HepG2 (cell line): ENCODE measurements around the gene KHNYN. TPM values are rescaled to one million over a fixed set of nuclear protein-coding genes. Genes with fewer than 3 reads are reported as not detected.

Source experiments
- ELF1 ChIP-seq: sonication (generic); formaldehyde crosslinking; IDR thresholded peaks from 2 replicates; pipeline ENCODE4 v1.4.0; 2020; ENCODE audit warnings: missing genetic modification reagents
- ETV5 ChIP-seq: IDR thresholded peaks from 2 replicates; pipeline ENCODE4 v1.6.1; 2018; ENCODE audit warnings: missing biosample characterization, missing genetic modification reagents, inconsistent platforms, borderline replicate concordance
- FOXC1 ChIP-seq: sonication (generic); formaldehyde crosslinking; IDR thresholded peaks from 2 replicates; pipeline ENCODE4 v1.8.0; 2022; ENCODE audit warnings: mild to moderate bottlenecking, missing genetic modification reagents, borderline replicate concordance
- FOXO1 ChIP-seq: sonication (generic); formaldehyde crosslinking; IDR thresholded peaks from 2 replicates; pipeline ENCODE4 v1.4.0; 2020; ENCODE audit warnings: missing genetic modification reagents
- GMEB2 ChIP-seq: IDR thresholded peaks from 2 replicates; pipeline ENCODE4 v1.6.1; 2016; ENCODE audit warnings: missing biosample characterization, missing genetic modification reagents, low read depth
- HBP1 ChIP-seq: IDR thresholded peaks from 2 replicates; pipeline ENCODE4 v1.6.1; 2016; ENCODE audit warnings: low read depth, control low read depth
- HNF4G ChIP-seq, 2 experiments: sonication (generic) in 1 of 2; formaldehyde crosslinking in 1 of 2; IDR thresholded peaks; 2 replicates each; pipeline versions ENCODE4 v1.4.0 to v1.6.1; 2011 to 2020; ENCODE audit warnings: borderline replicate concordance in 2 of 2, low read depth in 2 of 2, mild to moderate bottlenecking in 2 of 2, low read length in 1 of 2, missing genetic modification reagents in 1 of 2, moderate library complexity in 1 of 2
- KAT8 ChIP-seq: IDR thresholded peaks from 2 replicates; pipeline ENCODE4 v1.6.1; 2016; ENCODE audit warnings: missing genetic modification reagents, missing compliant biosample characterization
- MBNL3 ChIP-seq: fragments of 250-450 bp; sonication (Bioruptor Pico); conservative IDR thresholded peaks from 2 replicates; pipeline ENCODE4 v1.8.0; 2022; ENCODE audit warnings: mild to moderate bottlenecking, inconsistent platforms
- MXD3 ChIP-seq: IDR thresholded peaks from 2 replicates; pipeline ENCODE4 v1.6.1; 2016; ENCODE audit warnings: mild to moderate bottlenecking, missing biosample characterization, missing genetic modification reagents
- NR2F6 ChIP-seq, 2 experiments: IDR thresholded peaks; 2 replicates each; pipeline ENCODE4 v1.6.1; 2016; ENCODE audit warnings: antibody characterized with exemption in 1 of 2, mild to moderate bottlenecking in 1 of 2
- PBX2 ChIP-seq: IDR thresholded peaks from 2 replicates; pipeline ENCODE4 v1.6.1; 2016; ENCODE audit warnings: control low read depth
- SKIL ChIP-seq: sonication (generic); formaldehyde crosslinking; IDR thresholded peaks from 2 replicates; pipeline ENCODE4 v1.8.0; 2022; ENCODE audit warnings: missing genetic modification reagents, mild to moderate bottlenecking, moderate library complexity, borderline replicate concordance
- TBX2 ChIP-seq: sonication (generic); formaldehyde crosslinking; IDR thresholded peaks from 2 replicates; pipeline ENCODE4 v1.5.0; 2020; ENCODE audit warnings: missing genetic modification reagents, mild to moderate bottlenecking, borderline replicate concordance
- ZC3H13 ChIP-seq: sonication (generic); formaldehyde crosslinking; IDR thresholded peaks from 2 replicates; pipeline ENCODE4 v1.8.1; 2023; ENCODE audit warnings: mild to moderate bottlenecking, missing genetic modification reagents, moderate library complexity
- ZNF430 ChIP-seq: sonication (generic); formaldehyde crosslinking; IDR thresholded peaks from 2 replicates; pipeline ENCODE4 v1.9.0; 2021; ENCODE audit warnings: mild to moderate bottlenecking, missing genetic modification reagents
- ZNF44 ChIP-seq: sonication (generic); formaldehyde crosslinking; IDR thresholded peaks from 2 replicates; pipeline ENCODE4 v1.5.1; 2020; ENCODE audit warnings: mild to moderate bottlenecking, missing genetic modification reagents
- ZNF543 ChIP-seq: sonication (generic); formaldehyde crosslinking; IDR thresholded peaks from 2 replicates; pipeline ENCODE4 v1.4.0; 2020; ENCODE audit warnings: mild to moderate bottlenecking, missing genetic modification reagents
- ZNF678 ChIP-seq: sonication (generic); formaldehyde crosslinking; IDR thresholded peaks from 2 replicates; pipeline ENCODE4 v1.4.0; 2020; ENCODE audit warnings: mild to moderate bottlenecking, missing genetic modification reagents
- ZSCAN29 ChIP-seq: sonication (generic); formaldehyde crosslinking; conservative IDR thresholded peaks from 2 replicates; pipeline ENCODE4 v1.4.0; 2020; ENCODE audit warnings: mild to moderate bottlenecking, missing genetic modification reagents
- polyA plus RNA-seq, 8 experiments: library from polyadenylated mRNA; depleted of rRNA in 3 of 8; stranded (reverse) in 7 of 8; unstranded in 1 of 8; fragments of >200 nt; fragmentation: Illumina TruSeq in 4 of 8; extraction: Trizol in 4 of 8; gene quantifications; 2 replicates each; pipeline versions ENCODE4 v1.2.1 to v1.2.3, GENCODE V29; 2011 to 2016; ENCODE audit warnings: low read depth in 4 of 8, missing spikeins in 1 of 8, mixed read lengths in 1 of 8; ENCODE audit not compliant: insufficient read depth in 1 of 8
- total RNA-seq, 5 experiments: library from RNA; depleted of rRNA; stranded (reverse); fragments of >200 nt; fragmentation: Illumina TruSeq; extraction: Trizol; gene quantifications; 2 replicates each; pipeline ENCODE4 v1.2.3, GENCODE V29; 2016; ENCODE audit warnings: low read depth in 1 of 5

KHNYN gene
- total and polyA plus RNA-seq, 2 of the 13 experiments (the other 11 are each of a cell fraction or from before 2014, with no cell fraction given) = 52.8 to 75.7 TPM

GRCh38 chr14:24422694-24423601 lies 6.8 kb upstream of the KHNYN start (continued):
- TF ChIP-seq FOXO1 (CRISPR knock-in tag) (peak; percentile 47; the same call in 1 of the 2 replicates), MXD3 (CRISPR knock-in tag) (no peak), ELF1 (CRISPR knock-in tag) (peak; percentile 83), ZC3H13 (peak; percentile 53; the same call in 1 of the 2 replicates), MBNL3 (0 out of 2 replicates have a peak, but pooled peaks have one; percentile 60), HBP1 (CRISPR knock-in tag) (0 out of 2 replicates have a peak, but pooled peaks have one; percentile 42), ZSCAN29 (CRISPR knock-in tag) (0 out of 2 replicates have a peak, but pooled peaks have one; percentile 60), ZNF543 (CRISPR knock-in tag) (0 out of 2 replicates have a peak, but pooled peaks have one; percentile 70), PBX2 (CRISPR knock-in tag) (peak; percentile 63), ZNF430 (CRISPR knock-in tag) (no peak), TBX2 (CRISPR knock-in tag) (no peak), ZNF678 (CRISPR knock-in tag) (0 out of 2 replicates have a peak, but pooled peaks have one; percentile 24), ETV5 (CRISPR knock-in tag) (peak; percentile 38; the same call in 1 of the 2 replicates), GMEB2 (CRISPR knock-in tag) (no peak), FOXC1 (CRISPR knock-in tag) (0 out of 2 replicates have a peak, but pooled peaks have one; percentile 15), ZNF44 (0 out of 2 replicates have a peak, but pooled peaks have one; percentile 46), NR2F6 (IDR thresholded peaks at IDR 0.05) (no peak), NR2F6 (CRISPR knock-in tag; IDR thresholded peaks at IDR 0.05) (peak; percentile 66; the same call in 1 of the 2 replicates), KAT8 (peak; percentile 75), SKIL (peak; percentile 44; the same call in 1 of the 2 replicates), HNF4G (IDR thresholded peaks at IDR 0.05; ENCODE audit: borderline replicate concordance, low read depth, low read length) (peak; percentile 50; the same call in 1 of the 2 replicates), HNF4G (CRISPR knock-in tag; IDR thresholded peaks at IDR 0.05; ENCODE audit: borderline replicate concordance, low read depth) (0 out of 2 replicates have a peak, but pooled peaks have one; percentile 52)
- TF ChIP-seq, all 625 proteins: peak for 96
